Kidney (tissue), 14 donors: ENCODE measurements around the gene FTCDNL1. TPM values are rescaled to one million over a fixed set of nuclear protein-coding genes. Genes with fewer than 3 reads are reported as not detected.

Experiments used
- DNase-seq, 5 donors: peaks; one replicate each; pipeline ENCODE4 v3.0.0-alpha.2; 2013 to 2020
- FAIRE-seq: peaks from 2 replicates; lab custom pipeline; 2012; peaks lifted over from hg19 to GRCh38; lab: Jason Lieb, UNC
- H3K27ac ChIP-seq, 2 donors: one replicate each; pipeline ENCODE4 v1.7.0; 2013; ENCODE audit warnings: low read depth in 2 of 2, low read length in 2 of 2, inconsistent platforms in 1 of 2
- H3K27me3 ChIP-seq: one replicate; pipeline ENCODE4 v1.7.1; 2013; ENCODE audit warnings: low read length, inconsistent platforms; ENCODE audit not compliant: control insufficient read depth, insufficient read depth
- H3K36me3 ChIP-seq, 3 donors: one replicate each; pipeline versions ENCODE4 v1.7.0 to v1.7.1; 2013; ENCODE audit warnings: low read length in 3 of 3, control low read depth in 1 of 3, inconsistent platforms in 1 of 3; ENCODE audit not compliant: insufficient read depth in 3 of 3, control insufficient read depth in 2 of 3
- H3K4me1 ChIP-seq, 3 donors: one replicate each; pipeline versions ENCODE4 v1.7.0 to v1.7.1; 2013; ENCODE audit warnings: low read length in 3 of 3, inconsistent platforms in 1 of 3, low read depth in 1 of 3; ENCODE audit not compliant: control insufficient read depth in 2 of 3, insufficient read depth in 2 of 3
- H3K4me3 ChIP-seq, 3 donors: one replicate each; pipeline versions ENCODE4 v1.7.0 to v1.8.1; 2013; ENCODE audit warnings: low read length in 3 of 3, control low read depth in 1 of 3, inconsistent platforms in 1 of 3
- H3K9ac ChIP-seq, 3 donors: one replicate each; pipeline versions ENCODE4 v1.7.0 to v1.7.1; 2013; ENCODE audit warnings: low read length in 3 of 3, control low read depth in 1 of 3, inconsistent platforms in 1 of 3
- H3K9me3 ChIP-seq, 3 donors: one replicate each; pipeline versions ENCODE4 v1.7.0 to v1.7.1; 2013; ENCODE audit warnings: low read length in 3 of 3, control low read depth in 1 of 3, inconsistent platforms in 1 of 3; ENCODE audit not compliant: control insufficient read depth in 2 of 3, insufficient read depth in 1 of 3
- CTCF ChIP-seq: IDR thresholded peaks from 3 replicates; pipeline ENCODE4 v1.5.1; 2012; ENCODE audit warnings: mild to moderate bottlenecking, moderate library complexity, borderline replicate concordance; ENCODE audit not compliant: insufficient read depth; ENCODE audit errors: extremely low read depth
- intact Hi-C: fragments of 100-400 bp; cut with DNase I; formaldehyde crosslinking; loops from one replicate; pipeline ENCODE4 v1.11.1; 2022
- polyA plus RNA-seq: library from polyadenylated mRNA; stranded (reverse); fragments of 350-450 nt; fragmentation: Illumina TruSeq; extraction: RNeasy Lipid Tissue Mini Kit (QIAGEN cat#74804); gene quantifications from one replicate; pipeline ENCODE4 v1.2.3, GENCODE V29; 2014; ENCODE audit warnings: low read depth, low replicate concordance; ENCODE audit not compliant: insufficient read depth
- total RNA-seq: library from RNA; stranded (reverse); fragmentation: NEBNext Ultra II Directional; extraction: Animal tissue kit (Norgen Biotek cat#: 25700); gene quantifications from one replicate; pipeline ENCODE4 v1.2.1, GENCODE V29; 2021
- donor health status: control.
- donor health status: control.
- donor health status: control.
- donor health status: control.
- donor health status: control.
- donor health status: DM: yes; HTN: yes; CAD: no.
- donor health status: Normal renal cell carcinoma (clear cell type).

FTCDNL1 gene
- total and polyA plus RNA-seq, 2 donors from 2014 or later, result 3.4 to 4.1 TPM

- H3K27me3 ChIP-seq, result no peaks in the 10 kb centered on the region
- no peak overlapping the region for H3K4me3 ChIP-seq
- no peak overlapping the region for H3K27ac ChIP-seq
- intact Hi-C loops, result no loop called here
- FAIRE-seq (no peak), DNase-seq (no peak)
- no peaks in the 10 kb centered on the region for H3K4me1 ChIP-seq
- H3K9me3 ChIP-seq, result no peaks in the 10 kb centered on the region
- no peak overlapping the region for H3K9ac ChIP-seq
- H3K36me3 ChIP-seq, result no peaks in the 10 kb centered on the region
- no peak for TF ChIP-seq CTCF
Measured at GRCh38 chr2:199710551-199710950, 140.4 kb downstream of the FTCDNL1 start.

Other genes starting within 250 kb of the FTCDNL1 start
- gene C2orf69, start 60.1 kb upstream of the FTCDNL1 start, total RNA-seq, result 11.5 TPM
- gene C2orf69, start 60.1 kb upstream of the FTCDNL1 start, polyA plus RNA-seq, result 4.9 TPM
- gene TYW5, start 104.3 kb upstream of the FTCDNL1 start, total RNA-seq, result 8.0 TPM
- 6.8 TPM for gene TYW5, start 104.3 kb upstream of the FTCDNL1 start, polyA plus RNA-seq
- gene MAIP1, start 104.4 kb upstream of the FTCDNL1 start, total RNA-seq, result 16.0 TPM
- 43.1 TPM for gene MAIP1, start 104.4 kb upstream of the FTCDNL1 start, polyA plus RNA-seq